Lung (tissue), 12 donors: ENCODE results near the gene GATAD2A. TPM values are rescaled to one million over a fixed set of nuclear protein-coding genes. Genes with fewer than 3 reads are reported as not detected.

Source experiments
- ATAC-seq: fragments of 200-7000 bp; cut with Tn5 transposase; one replicate; pipeline ENCODE4 v1.9.1; 2020; ENCODE audit warnings: moderate number of reproducible peaks; ENCODE audit not compliant: insufficient read depth, low FRiP score
- DNase-seq, 3 donors: peaks; one replicate each; pipeline ENCODE4 v3.0.0-alpha.2; 2013 to 2017
- H3K27ac ChIP-seq, 2 donors: one replicate each; pipeline ENCODE4 v1.5.1; 2013; ENCODE audit warnings: mild to moderate bottlenecking in 2 of 2, moderate library complexity in 2 of 2, control low read depth in 1 of 2, inconsistent platforms in 1 of 2, low read depth in 1 of 2, low read length in 1 of 2
- H3K27me3 ChIP-seq, 3 donors: one replicate each; pipeline ENCODE4 v1.5.1; 2013; ENCODE audit warnings: low read length in 2 of 3; ENCODE audit not compliant: control insufficient read depth in 3 of 3, insufficient read depth in 3 of 3
- H3K36me3 ChIP-seq, 4 donors: one replicate each; pipeline ENCODE4 v1.5.1; 2013; ENCODE audit warnings: low read length in 4 of 4, mild to moderate bottlenecking in 1 of 4, moderate library complexity in 1 of 4; ENCODE audit not compliant: control insufficient read depth in 4 of 4, insufficient read depth in 4 of 4
- H3K4me1 ChIP-seq, 5 donors: one replicate each; pipeline ENCODE4 v1.5.1; 2013; ENCODE audit warnings: low read length in 5 of 5, mild to moderate bottlenecking in 2 of 5, moderate library complexity in 1 of 5; ENCODE audit not compliant: control insufficient read depth in 5 of 5, insufficient read depth in 5 of 5
- H3K4me3 ChIP-seq: one replicate; pipeline ENCODE4 v1.5.1; 2013; ENCODE audit warnings: mild to moderate bottlenecking, control low read depth, moderate library complexity
- H3K9ac ChIP-seq, 2 donors: one replicate each; pipeline ENCODE4 v1.5.1; 2013; ENCODE audit warnings: low read length in 2 of 2, control low read depth in 1 of 2; ENCODE audit not compliant: insufficient read depth in 1 of 2
- H3K9me3 ChIP-seq, 4 donors: one replicate each; pipeline ENCODE4 v1.5.1; 2013; ENCODE audit warnings: low read length in 3 of 4, mild to moderate bottlenecking in 1 of 4, moderate library complexity in 1 of 4; ENCODE audit not compliant: control insufficient read depth in 4 of 4, insufficient read depth in 3 of 4
- CTCF ChIP-seq: IDR thresholded peaks from 2 replicates; pipeline ENCODE4 v1.5.1; 2012; ENCODE audit warnings: mild to moderate bottlenecking; ENCODE audit errors: control extremely low read depth, extremely low read depth
- WGBS, 2 donors: extraction: QIAGEN DNeasy Blood & Tissue Kit; methylation state at CpG; one replicate each; pipeline ENCODE4 v1.1.7; 2013; 5-methylcytosine and 5-hydroxymethylcytosine counted together
- polyA plus RNA-seq, 2 donors: library from polyadenylated mRNA; stranded (reverse); fragments of 200-250 nt; gene quantifications; one replicate each; pipeline ENCODE4 v1.2.1, GENCODE V29; 2013
- total RNA-seq, 2 donors: library from RNA; depleted of rRNA in 1 of 2; stranded (reverse); fragments of >200 nt in 1 of 2; gene quantifications; one replicate each; pipeline ENCODE4 v1.2.1, GENCODE V29; 2014 to 2021
- donor health status: control.
- donor health status: control.
- donor health status: Bipolar disorder and iron deficiency.
- donor health status: healthy.
- donor health status: DM: yes; HTN: yes; CAD: no.

GATAD2A gene
- total and polyA plus RNA-seq, 4 donors = 30.6 to 93.7 (median 37.4) TPM

- Histone ChIP-seq H3K36me3 (peaks cover 13 to 85% (median 40%) of the 10 kb centered on the region in 4 donors), H3K4me3 (no peak overlapping the region), H3K27ac (no peak overlapping the region), H3K9me3 (no peaks in the 10 kb centered on the region), H3K9ac (no peak overlapping the region), H3K4me1 (no peaks in the 10 kb centered on the region), H3K27me3 (no peaks in the 10 kb centered on the region)
- 96 to 97% methylated on average over 19 of the region's 19 CpGs for WGBS, 2 donors
- ATAC-seq (no peak), DNase-seq (no peak)
- no peak for TF ChIP-seq CTCF
These were observed 96.8 kb downstream of the GATAD2A start for GRCh38 chr19:19502281-19502680.

- H3K9ac ChIP-seq = no peak overlapping the region
- no peaks in the 10 kb centered on the region for H3K27me3 ChIP-seq
- H3K27ac ChIP-seq = no peak overlapping the region
- no peaks in the 10 kb centered on the region for H3K4me1 ChIP-seq
- no peak overlapping the region for H3K4me3 ChIP-seq
- DNase-seq (peak in 1 of 3 donors; percentile 46), ATAC-seq (peak; percentile 49)
- no peak for TF ChIP-seq CTCF
- H3K9me3 ChIP-seq = no peaks in the 10 kb centered on the region
- H3K36me3 ChIP-seq = peaks cover 13 to 81% (median 44%) of the 10 kb centered on the region in 4 donors
- WGBS, 2 donors = 76 to 89% methylated on average over 18 of the region's 18 CpGs
These were observed 97.5 kb downstream of the GATAD2A start for GRCh38 chr19:19502808-19503602.

GRCh38 chr19:19504754-19505668, 99.5 kb downstream of the GATAD2A start:
- ATAC-seq = no peak
- WGBS, 2 donors = 93 to 95% methylated on average over 23 of the region's 23 CpGs
- H3K36me3 ChIP-seq = peaks cover 13 to 61% (median 36%) of the 10 kb centered on the region in 4 donors
- no peak for DNase-seq
- no peaks in the 10 kb centered on the region for H3K4me1 ChIP-seq
- no peak overlapping the region for H3K9ac ChIP-seq
- no peak overlapping the region for H3K27ac ChIP-seq
- no peak for TF ChIP-seq CTCF
- H3K4me3 ChIP-seq = no peak overlapping the region
- no peaks in the 10 kb centered on the region for H3K27me3 ChIP-seq
- no peaks in the 10 kb centered on the region for H3K9me3 ChIP-seq
